Breast epithelium (tissue), 3 donors: ENCODE measurements around the gene ZNF253.

ENCODE experiments used
- CTCF ChIP-seq, 3 donors: fragments of 450-650 bp; IDR thresholded peaks; one replicate each; pipeline ENCODE4 v1.5.1; 2016 to 2017; ENCODE audit warnings: antibody characterized with exemption in 3 of 3, mild to moderate bottlenecking in 3 of 3, moderate library complexity in 3 of 3
- POLR2A ChIP-seq: fragments of 450-650 bp; IDR thresholded peaks from one replicate; pipeline ENCODE4 v1.6.1; 2016; ENCODE audit warnings: antibody characterized with exemption, mild to moderate bottlenecking, moderate library complexity
- POLR2AphosphoS5 ChIP-seq, 3 donors: sonication (generic); formaldehyde crosslinking; IDR thresholded peaks; one replicate each; pipeline ENCODE4 v1.6.1; 2017; ENCODE audit warnings: antibody characterized with exemption in 3 of 3

GRCh38 chr19:19858751-19859150 lies 6.9 kb upstream of the ZNF253 start:
- TF ChIP-seq CTCF (IDR thresholded peaks at IDR 0.05) (no peak), POLR2A (no peak), POLR2AphosphoS5 (IDR thresholded peaks at IDR 0.05) (no peak)
